PC-9 (cell line): Measurements from ENCODE around the gene RSPH1. TPM values are rescaled to one million over a fixed set of nuclear protein-coding genes. Genes with fewer than 3 reads are reported as not detected.
A peak's percentile ranks its signal among the peaks of the same experiment; 100 is the strongest.

Experiments
- BruUV-seq: library from RNA; stranded (reverse); fragments of 400-500 nt; replicated peaks from 2 replicates; lab custom pipeline; 2021; lab: Mats Ljungman, UMichigan
- CTCF ChIA-PET: fragments of 300-600 bp; sonication (Branson Sonifier 250); formaldehyde crosslinking; loops from one replicate; lab custom pipeline; 2022; ENCODE audit warnings: antibody characterized with exemption; lab: Charles Lee
- POLR2A ChIA-PET: fragments of 300-600 bp; sonication (Branson Sonifier 250); formaldehyde crosslinking; loops from one replicate; lab custom pipeline; 2022; ENCODE audit warnings: antibody characterized with exemption; ENCODE audit not compliant: unreplicated experiment; lab: Charles Lee
- DNase-seq, 2 experiments: peaks; one replicate each; pipeline versions ENCODE4 v3.0.0 to v3.0.0-alpha.2; 2015 to 2022; ENCODE audit warnings: mixed read lengths in 1 of 2
- H2AFZ ChIP-seq: fragments of 200-600 bp; sonication (generic); 2 replicates; pipeline ENCODE4 v1.8.1; 2017; ENCODE audit warnings: antibody characterized with exemption
- H3F3A ChIP-seq: fragments of 200-600 bp; sonication (generic); 2 replicates; pipeline ENCODE4 v1.8.1; 2017; ENCODE audit warnings: antibody characterized with exemption, mild to moderate bottlenecking, low read depth; ENCODE audit not compliant: insufficient read depth
- H3K27ac ChIP-seq: fragments of 200-600 bp; sonication (generic); 2 replicates; pipeline ENCODE4 v1.6.1; 2016; ENCODE audit warnings: mixed run types
- H3K27me3 ChIP-seq: fragments of 200-600 bp; sonication (generic); 2 replicates; pipeline ENCODE4 v1.6.1; 2016; ENCODE audit warnings: low read depth, mixed run types; ENCODE audit not compliant: insufficient read depth
- H3K36me3 ChIP-seq: fragments of 200-600 bp; sonication (generic); 2 replicates; pipeline ENCODE4 v1.6.1; 2016; ENCODE audit warnings: low read depth, mixed run types
- H3K4me1 ChIP-seq: fragments of 200-600 bp; sonication (generic); replicated peaks from 2 replicates; pipeline ENCODE4 v1.6.1; 2016; ENCODE audit warnings: mixed run types; ENCODE audit not compliant: insufficient read depth
- H3K4me2 ChIP-seq: fragments of 200-600 bp; sonication (generic); 2 replicates; pipeline ENCODE4 v1.6.1; 2017; ENCODE audit warnings: mixed run types
- H3K4me3 ChIP-seq: fragments of 200-600 bp; sonication (generic); 2 replicates; pipeline ENCODE4 v1.6.1; 2016; ENCODE audit warnings: mixed run types
- H3K79me2 ChIP-seq: fragments of 200-600 bp; sonication (generic); 2 replicates; pipeline ENCODE4 v1.6.1; 2017; ENCODE audit warnings: low read depth, mixed run types
- H3K9me2 ChIP-seq: fragments of 200-600 bp; sonication (generic); 2 replicates; pipeline ENCODE4 v1.8.1; 2017; ENCODE audit warnings: mild to moderate bottlenecking; ENCODE audit not compliant: insufficient read depth
- H3K9me3 ChIP-seq: fragments of 200-600 bp; sonication (generic); 2 replicates; pipeline ENCODE4 v1.8.1; 2016; ENCODE audit warnings: low read depth; ENCODE audit not compliant: insufficient read depth
- H4K20me1 ChIP-seq: fragments of 200-600 bp; sonication (generic); 2 replicates; pipeline ENCODE4 v1.8.1; 2017; ENCODE audit not compliant: insufficient read depth
- EZH2 ChIP-seq: fragments of 200-600 bp; sonication (generic); IDR thresholded peaks from 2 replicates; pipeline ENCODE4 v1.8.0; 2017; ENCODE audit warnings: antibody characterized with exemption, low read depth
- intact Hi-C: fragments of 100-400 bp; cut with micrococcal nuclease; formaldehyde crosslinking; loops from one replicate; pipeline ENCODE4 v1.10.0; 2022; ENCODE audit not compliant: unreplicated experiment
- total RNA-seq: library from RNA; stranded (reverse); gene quantifications from 2 replicates; pipeline ENCODE4 v1.2.3, GENCODE V29; 2021
- TF ChIP-seq, protein P1 (sequence below): fragments of 200-600 bp; sonication (generic); conservative IDR thresholded peaks from 2 replicates; pipeline ENCODE4 v1.6.1; 2017; ENCODE audit warnings: mixed run types, antibody characterized with exemption, mild to moderate bottlenecking, moderate library complexity

RSPH1 gene
- total RNA-seq, 1 experiment from 2014 or later = 8.0 TPM

DNA sequence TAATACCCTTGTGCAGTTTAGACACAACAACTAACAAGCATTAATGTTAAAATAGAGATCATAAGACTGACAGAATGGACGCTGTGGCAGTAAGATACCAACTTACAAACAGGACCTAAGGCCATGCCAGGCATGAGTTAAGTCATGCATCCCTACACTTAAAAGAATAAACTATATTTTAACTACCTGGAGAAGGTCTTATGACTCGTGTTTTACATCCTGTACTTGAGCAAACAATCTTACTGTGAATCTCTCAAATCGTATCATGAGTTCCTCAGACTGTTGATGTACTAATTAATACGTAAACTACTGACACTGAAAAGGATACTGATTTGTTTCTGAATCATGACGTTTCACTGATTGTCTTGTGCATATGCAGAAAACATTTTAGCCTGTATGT, 2.0 kb upstream of the RSPH1 start:
- Histone ChIP-seq H3F3A (peaks cover 6% of the 10 kb centered on the region; the same call in 1 of the 2 replicates), H3K4me1 (peaks cover 35% of the 10 kb centered on the region), H3K27me3 (no peaks in the 10 kb centered on the region), H3K79me2 (no peaks in the 10 kb centered on the region), H3K4me3 (no peak overlapping the region), H3K9me3 (no peaks in the 10 kb centered on the region), H3K4me2 (no peak overlapping the region), H3K36me3 (no peaks in the 10 kb centered on the region), H3K9me2 (no peaks in the 10 kb centered on the region), H2AFZ (no peak overlapping the region), H3K27ac (no peak overlapping the region), H4K20me1 (no peaks in the 10 kb centered on the region)
- intact Hi-C loops = no loop called here
- CTCF ChIA-PET = no interaction called here
- POLR2A ChIA-PET = no interaction called here
- no TSS peak for BruUV-seq
- TF ChIP-seq, protein P1, sequence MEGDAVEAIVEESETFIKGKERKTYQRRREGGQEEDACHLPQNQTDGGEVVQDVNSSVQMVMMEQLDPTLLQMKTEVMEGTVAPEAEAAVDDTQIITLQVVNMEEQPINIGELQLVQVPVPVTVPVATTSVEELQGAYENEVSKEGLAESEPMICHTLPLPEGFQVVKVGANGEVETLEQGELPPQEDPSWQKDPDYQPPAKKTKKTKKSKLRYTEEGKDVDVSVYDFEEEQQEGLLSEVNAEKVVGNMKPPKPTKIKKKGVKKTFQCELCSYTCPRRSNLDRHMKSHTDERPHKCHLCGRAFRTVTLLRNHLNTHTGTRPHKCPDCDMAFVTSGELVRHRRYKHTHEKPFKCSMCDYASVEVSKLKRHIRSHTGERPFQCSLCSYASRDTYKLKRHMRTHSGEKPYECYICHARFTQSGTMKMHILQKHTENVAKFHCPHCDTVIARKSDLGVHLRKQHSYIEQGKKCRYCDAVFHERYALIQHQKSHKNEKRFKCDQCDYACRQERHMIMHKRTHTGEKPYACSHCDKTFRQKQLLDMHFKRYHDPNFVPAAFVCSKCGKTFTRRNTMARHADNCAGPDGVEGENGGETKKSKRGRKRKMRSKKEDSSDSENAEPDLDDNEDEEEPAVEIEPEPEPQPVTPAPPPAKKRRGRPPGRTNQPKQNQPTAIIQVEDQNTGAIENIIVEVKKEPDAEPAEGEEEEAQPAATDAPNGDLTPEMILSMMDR = no peak
- no peak for TF ChIP-seq EZH2
- DNase-seq = no peak

DNA sequence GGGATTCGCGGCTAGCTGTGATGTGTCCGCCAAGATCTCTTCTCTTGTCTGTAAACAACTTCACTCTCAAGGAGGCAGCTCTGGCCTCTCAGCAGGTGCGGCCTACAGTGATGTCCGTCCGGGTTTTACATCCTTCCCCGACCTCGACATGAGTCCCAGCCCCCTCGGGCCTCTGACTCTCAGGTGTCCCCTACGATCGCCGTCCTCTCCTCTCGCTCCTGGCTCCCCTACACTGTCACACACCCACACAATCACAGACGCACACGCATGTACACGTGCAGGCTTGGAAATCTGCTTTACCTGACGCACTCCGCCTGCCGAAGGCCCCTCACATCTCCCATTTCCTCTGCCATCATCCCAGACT, 797 bp upstream of the RSPH1 start:
- H3F3A ChIP-seq = peaks cover 6% of the 10 kb centered on the region; the same call in 1 of the 2 replicates
- peaks cover 33% of the 10 kb centered on the region for H3K4me1 ChIP-seq
- intact Hi-C loops = loop anchor here (1.0 to 2.0 kb wide), 2 partner anchors 21 to 22 kb away; no protein-coding TSS in a partner anchor
- H3K36me3 ChIP-seq = no peaks in the 10 kb centered on the region
- H3K9me2 ChIP-seq = no peaks in the 10 kb centered on the region
- no peaks in the 10 kb centered on the region for H3K9me3 ChIP-seq
- H3K79me2 ChIP-seq = no peaks in the 10 kb centered on the region
- H2AFZ ChIP-seq = peak overlapping the region; percentile 86
- peak overlapping the region; percentile 87 for H3K4me2 ChIP-seq
- no peaks in the 10 kb centered on the region for H3K27me3 ChIP-seq
- H3K27ac ChIP-seq = 0 out of 2 replicates have a peak overlapping the region, but pooled peaks have one; percentile 35
- TSS peak; percentile 94 for BruUV-seq
- no peak for TF ChIP-seq EZH2
- TF ChIP-seq, protein P1 = no peak
- no peaks in the 10 kb centered on the region for H4K20me1 ChIP-seq
- POLR2A ChIA-PET = interaction anchor here (0.7 to 1.3 kb wide), 2 partner anchors 23 to 30 kb away, joined by 3 to 4 read pairs; no protein-coding TSS in a partner anchor
- H3K4me3 ChIP-seq = peak overlapping the region; percentile 70
- CTCF ChIA-PET = no interaction called here
- DNase-seq = no peak

DNA sequence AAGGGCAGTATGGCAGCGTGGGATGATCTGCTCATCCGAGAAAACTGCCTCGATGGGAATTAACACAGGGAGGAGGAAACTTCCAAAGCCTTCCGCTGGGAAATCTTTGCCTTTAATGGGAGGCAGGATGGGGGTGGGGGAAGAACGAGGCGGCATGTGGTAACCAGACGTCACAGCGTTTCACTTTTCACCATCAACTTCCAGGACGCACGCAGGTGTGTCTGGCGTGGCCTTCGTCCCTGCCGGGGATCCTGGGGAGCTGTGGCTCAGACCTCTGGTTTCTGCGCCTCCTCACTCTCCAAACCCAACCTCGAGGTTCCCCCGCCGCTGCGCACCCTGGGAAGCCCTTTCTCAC, 282 bp downstream of the RSPH1 start:
- Histone ChIP-seq H3K4me2 (peak overlapping the region; percentile 69), H3K27me3 (no peaks in the 10 kb centered on the region), H2AFZ (peak overlapping the region; percentile 74), H3K4me3 (peak overlapping the region; percentile 58), H3K36me3 (no peaks in the 10 kb centered on the region), H3K4me1 (peaks cover 22% of the 10 kb centered on the region), H3K9me3 (no peaks in the 10 kb centered on the region), H3K27ac (peak overlapping the region; percentile 31; the same call in 1 of the 2 replicates), H3F3A (no peaks in the 10 kb centered on the region), H4K20me1 (no peaks in the 10 kb centered on the region), H3K9me2 (no peaks in the 10 kb centered on the region), H3K79me2 (no peaks in the 10 kb centered on the region)
- CTCF ChIA-PET = no interaction called here
- TF ChIP-seq, protein P1 = no peak
- no peak for TF ChIP-seq EZH2
- TSS peak; percentile 69 for BruUV-seq
- no peak for DNase-seq
- POLR2A ChIA-PET = no interaction called here
- intact Hi-C loops = loop anchor here (1.0 to 2.0 kb wide), 2 partner anchors 21 to 23 kb away; no protein-coding TSS in a partner anchor
